NCI-H526 (cell line): ENCODE results near the gene CHMP4B.

Experiments used
- DNase-seq, 2 experiments: peaks; one replicate each; lab custom pipeline; 2025; lab: John Stamatoyannopoulos, UW

The CHMP4B gene

DNA sequence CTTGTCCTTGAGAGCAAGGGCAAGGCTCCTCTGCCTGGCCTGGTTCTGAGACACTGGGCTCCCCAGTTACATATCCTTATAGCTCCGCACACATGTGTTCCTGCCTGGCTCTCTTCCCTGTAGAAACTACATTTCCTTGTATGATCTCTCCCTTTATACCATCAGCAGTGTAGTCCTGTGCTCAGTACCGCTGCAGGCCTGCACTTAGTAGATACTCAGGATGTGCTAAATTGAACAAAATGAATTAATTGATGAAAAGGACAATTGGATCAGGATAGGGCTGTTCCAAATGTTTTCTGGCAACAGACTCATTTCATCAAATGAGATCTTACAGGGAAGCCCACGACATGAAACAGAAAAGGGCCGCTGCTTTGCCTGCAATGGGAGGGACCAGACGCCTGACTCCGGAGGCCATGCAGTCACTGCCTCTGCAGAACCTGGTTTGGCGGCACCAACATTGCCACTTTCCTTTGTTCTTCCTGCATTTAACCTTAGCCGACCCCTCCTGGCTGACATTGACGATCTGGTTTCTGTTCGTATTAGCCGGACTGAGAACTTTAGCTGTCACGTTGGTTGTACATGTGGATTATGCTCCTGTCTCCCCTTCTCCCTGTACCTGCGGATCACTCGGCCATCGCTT lies 53.3 kb downstream of the CHMP4B start:
- no peak for DNase-seq

- no peak for DNase-seq
Observed at GRCh38 chr20:33865761-33866370, 54.7 kb downstream of the CHMP4B start.

GRCh38 chr20:33866398-33867100 lies 55.4 kb downstream of the CHMP4B start:
- no peak for DNase-seq

DNA sequence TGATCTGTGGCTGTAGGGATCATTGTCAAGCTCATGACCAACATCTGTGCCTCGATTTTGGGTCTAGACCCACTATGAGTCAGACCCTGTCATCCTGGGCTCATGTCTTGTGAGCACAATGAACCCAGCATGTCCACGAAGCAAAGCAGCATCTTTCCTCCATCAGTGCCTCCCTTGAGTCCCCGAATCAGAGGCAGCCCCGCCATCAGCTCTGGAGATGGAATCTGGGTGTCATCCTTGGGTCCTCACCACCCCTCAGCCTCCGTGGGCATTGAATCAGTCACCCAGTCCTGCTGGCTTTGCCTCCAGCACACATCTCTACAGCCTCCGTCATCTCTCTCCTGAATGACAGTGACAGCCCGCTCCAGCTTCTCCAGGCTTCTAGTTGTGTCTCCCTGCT lies 56.9 kb downstream of the CHMP4B start:
- no peak for DNase-seq

DNA sequence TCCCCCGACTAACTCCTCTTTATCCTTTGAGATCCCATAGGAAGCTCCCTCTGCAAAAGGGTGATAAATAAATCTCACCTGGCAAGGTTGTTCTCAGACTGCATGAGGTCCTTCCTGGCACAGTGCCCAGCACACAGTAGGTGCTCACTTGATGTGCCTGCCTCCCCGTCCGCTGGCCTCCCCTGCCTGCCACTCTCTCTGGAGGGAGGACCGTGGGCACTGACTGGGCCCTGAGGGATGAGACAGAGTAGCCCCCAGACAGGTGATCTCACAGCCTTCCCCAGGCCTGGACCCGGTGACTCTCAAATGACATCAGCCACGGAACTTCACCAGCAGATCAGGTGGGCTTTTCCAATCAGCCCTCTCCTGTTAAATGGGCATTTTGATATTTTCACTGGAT lies 57.4 kb downstream of the CHMP4B start:
- no peak for DNase-seq

DNA sequence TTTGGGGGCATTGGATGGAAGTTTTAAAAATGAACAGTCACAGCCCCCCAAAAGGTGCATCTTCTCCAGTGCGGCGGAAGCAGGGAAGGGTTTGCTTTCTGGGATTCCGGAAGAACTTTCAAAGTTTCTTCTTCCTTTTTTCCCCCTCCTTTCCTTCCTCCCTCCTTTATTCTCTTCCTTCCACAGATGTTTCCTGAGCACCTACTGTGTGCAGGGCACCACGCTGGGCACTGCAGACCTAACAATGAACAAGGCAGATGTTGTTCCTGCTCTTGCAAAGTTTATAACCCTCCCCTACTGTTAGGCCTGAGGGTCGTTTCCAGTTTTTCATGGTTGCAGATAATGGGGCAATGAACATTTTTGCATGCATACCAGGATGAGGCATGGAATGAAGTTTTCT lies 58.1 kb downstream of the CHMP4B start:
- no peak for DNase-seq

DNA sequence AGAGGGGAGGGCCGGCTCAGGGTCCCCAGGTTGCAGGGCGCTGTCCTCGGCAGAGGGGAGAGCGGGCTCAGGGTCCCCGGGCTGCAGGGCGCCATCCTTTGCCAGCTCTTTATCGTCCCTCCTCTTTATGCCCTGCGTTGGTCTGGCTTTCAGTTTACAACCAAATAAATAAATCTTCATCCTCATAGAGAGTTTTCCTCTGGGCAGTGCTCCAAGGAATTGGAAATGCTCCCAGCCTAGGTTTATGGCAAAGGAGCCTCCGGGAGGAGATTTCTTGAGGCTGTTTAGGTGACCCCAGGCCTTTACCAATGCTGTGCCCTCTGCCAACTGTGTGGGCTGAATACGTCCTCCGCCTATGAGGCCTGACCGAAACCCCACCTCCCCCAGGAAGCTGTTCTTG lies 60.2 kb downstream of the CHMP4B start:
- no peak for DNase-seq

GRCh38 chr20:33874129-33874528 lies 63.0 kb downstream of the CHMP4B start:
- DNase-seq = no peak

GRCh38 chr20:33875055-33875454 lies 63.9 kb downstream of the CHMP4B start:
- no peak for DNase-seq

DNA sequence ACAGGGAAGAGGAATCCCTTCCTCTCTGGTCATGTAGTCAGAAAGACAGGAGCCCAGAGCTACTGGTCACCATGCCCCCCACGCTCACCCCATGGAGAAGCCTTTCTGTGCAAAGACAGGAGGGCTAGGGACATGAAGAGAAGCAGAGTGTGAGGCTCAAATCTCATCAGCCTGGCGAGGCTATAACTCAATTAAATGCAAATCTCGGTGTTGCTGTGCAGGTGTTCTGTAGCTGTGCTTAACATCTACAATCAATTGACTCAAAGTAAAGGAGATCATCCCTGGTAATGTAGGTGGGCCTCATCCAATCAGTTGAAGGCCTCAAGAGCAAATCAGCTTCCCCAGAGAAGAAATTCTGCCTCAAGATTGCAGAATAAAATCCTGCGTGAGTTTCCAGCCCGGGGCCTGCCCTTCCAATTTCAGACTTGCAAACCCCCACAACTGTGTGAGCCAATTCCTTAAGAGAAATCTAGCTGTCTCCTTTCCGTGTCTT lies 64.4 kb downstream of the CHMP4B start:
- peak in 1 of 2 experiments; percentile 32 for DNase-seq

- no peak for DNase-seq
Observed at GRCh38 chr20:33878583-33878982, 67.4 kb downstream of the CHMP4B start.

- no peak for DNase-seq
Observed at GRCh38 chr20:33880396-33880795, 69.2 kb downstream of the CHMP4B start.

DNA sequence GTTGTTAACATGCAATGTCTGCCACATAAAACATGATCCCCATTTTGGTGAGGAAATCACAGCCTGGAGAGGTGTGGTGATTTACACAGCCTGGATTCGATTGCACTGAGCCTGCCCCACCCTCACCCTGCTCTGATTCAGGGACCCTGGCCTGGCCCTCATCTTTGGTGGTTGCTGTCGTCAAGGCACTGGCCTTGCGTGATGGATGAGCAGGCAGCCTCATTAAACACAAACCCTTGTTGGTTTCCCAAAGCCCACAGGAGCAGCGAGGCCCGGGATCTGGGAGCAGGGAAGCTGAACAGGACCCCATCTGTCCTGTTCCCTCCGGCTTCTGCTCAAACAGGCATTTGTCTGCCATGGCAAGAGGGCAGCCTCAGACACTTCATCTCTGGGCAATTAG lies 70.8 kb downstream of the CHMP4B start:
- no peak for DNase-seq

DNA sequence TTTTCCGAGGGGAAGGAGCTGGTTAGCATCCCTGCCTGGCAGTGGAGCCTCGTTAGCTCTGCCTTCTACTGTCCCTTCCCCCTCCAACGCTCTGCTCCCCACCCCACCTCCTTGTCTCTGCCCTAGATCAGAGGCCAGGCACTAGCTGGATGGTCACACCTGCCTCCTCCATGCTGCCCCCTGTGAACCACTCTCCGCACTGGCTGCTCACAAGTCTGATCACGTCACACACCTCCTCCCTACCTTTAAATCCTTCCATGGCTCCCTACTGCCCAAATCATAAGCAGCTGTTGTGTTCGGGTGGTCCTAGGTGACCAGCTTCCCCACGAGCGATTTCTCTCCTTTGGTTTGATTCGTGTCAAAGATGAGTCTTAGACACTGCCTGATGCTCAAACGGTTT lies 71.3 kb downstream of the CHMP4B start:
- DNase-seq = no peak

DNA sequence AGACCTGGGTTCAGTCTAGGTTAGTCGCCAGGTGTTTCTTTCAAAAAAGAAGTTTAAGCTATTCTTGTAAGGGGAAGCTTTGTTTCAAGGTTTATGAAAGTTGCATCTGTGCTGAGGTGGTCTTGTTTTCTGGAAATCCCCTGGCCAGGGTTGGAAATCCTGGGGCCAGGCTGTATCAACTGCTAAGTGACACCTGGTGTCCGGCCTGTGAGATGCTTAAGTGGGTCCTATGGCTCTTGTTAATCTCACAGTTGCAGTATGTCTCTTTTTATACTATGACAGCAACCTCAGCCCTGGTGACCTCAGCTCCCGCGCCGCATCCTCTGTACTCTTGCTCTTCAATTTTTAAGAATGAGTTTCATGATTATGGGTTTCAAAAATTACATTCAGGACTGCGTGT lies 72.0 kb downstream of the CHMP4B start:
- DNase-seq = no peak

GRCh38 chr20:33884633-33885032 lies 73.5 kb downstream of the CHMP4B start:
- no peak for DNase-seq

- no peak for DNase-seq
Observed at GRCh38 chr20:33889312-33889711, 78.2 kb downstream of the CHMP4B start.

DNA sequence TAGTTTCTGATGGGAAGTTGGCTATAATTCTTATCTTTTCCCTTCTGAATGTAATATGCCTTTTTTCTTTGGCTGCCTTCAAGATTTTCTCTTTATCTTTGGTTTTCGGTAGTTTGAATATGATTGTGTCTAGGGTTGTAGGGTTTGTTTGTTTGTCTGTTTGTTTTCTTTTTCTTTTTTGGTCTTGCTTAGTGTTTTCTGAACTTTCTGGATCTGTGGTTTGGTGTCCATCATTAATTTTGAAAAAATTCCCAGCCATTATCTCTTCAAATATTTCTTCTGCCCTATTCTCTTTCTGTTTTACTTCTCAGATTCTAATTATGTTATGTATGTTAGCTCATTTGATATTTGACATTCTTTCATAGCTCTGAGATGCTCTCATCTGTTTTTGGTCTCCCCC lies 79.4 kb downstream of the CHMP4B start:
- no peak for DNase-seq

DNA sequence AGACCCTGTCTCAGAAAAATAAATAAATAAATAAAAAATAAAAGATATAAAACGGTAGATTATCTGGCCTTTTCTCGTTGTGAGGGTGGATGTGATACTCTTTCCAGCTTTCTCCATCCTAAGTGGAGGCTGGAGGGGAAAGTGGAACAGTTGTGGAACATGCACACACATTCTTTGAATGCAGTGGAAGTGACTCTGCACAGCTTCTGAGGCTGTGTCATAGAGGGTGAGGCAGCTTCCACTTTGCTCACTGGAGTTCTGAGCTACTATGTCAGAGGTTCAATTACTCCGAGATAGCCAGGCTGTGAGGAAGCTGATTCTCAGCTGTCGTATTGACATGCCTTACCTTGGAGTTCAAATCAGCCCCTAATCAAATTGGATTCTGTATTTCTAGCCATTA lies 82.2 kb downstream of the CHMP4B start:
- DNase-seq = no peak

DNA sequence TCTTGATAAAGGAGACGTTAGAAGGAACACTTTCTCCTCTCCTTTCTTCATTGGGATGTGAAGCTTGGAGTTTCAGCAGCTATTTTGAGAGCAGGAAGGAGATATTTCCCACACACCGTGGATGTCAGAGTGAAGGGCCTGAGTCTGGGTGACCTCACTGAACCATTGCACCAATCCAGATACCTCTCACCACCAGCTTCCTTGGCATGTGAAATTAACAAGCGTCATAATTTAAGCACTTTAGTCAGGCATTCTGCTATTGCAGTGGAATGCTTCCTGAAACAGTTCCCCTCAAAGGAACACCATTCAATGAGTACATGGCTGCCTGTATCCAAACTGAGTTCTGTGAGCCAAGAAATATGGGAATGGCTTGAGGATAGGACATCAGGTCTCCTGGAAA lies 83.7 kb downstream of the CHMP4B start:
- DNase-seq = no peak

- no peak for DNase-seq
Observed at GRCh38 chr20:33896509-33896908, 85.4 kb downstream of the CHMP4B start.

- DNase-seq = peak in 1 of 2 experiments; percentile 18
Observed at GRCh38 chr20:33897313-33897912, 86.3 kb downstream of the CHMP4B start.

GRCh38 chr20:33899106-33899505 lies 88.0 kb downstream of the CHMP4B start:
- no peak for DNase-seq
